Testis (tissue), 3 donors: ENCODE data around the gene STYXL2. TPM values are rescaled to one million over a fixed set of nuclear protein-coding genes. Genes with fewer than 3 reads are reported as not detected.

ENCODE experiments used
- DNase-seq: peaks from one replicate; pipeline ENCODE4 v3.0.0-alpha.2; 2019
- H3K27ac ChIP-seq, 2 donors: fragments of 200-600 bp; sonication (generic); one replicate each; pipeline ENCODE4 v1.5.1; 2019
- H3K27me3 ChIP-seq: fragments of 200-600 bp; sonication (generic); one replicate; pipeline ENCODE4 v1.5.1; 2019
- H3K36me3 ChIP-seq: fragments of 200-600 bp; sonication (generic); one replicate; pipeline ENCODE4 v1.5.1; 2017; ENCODE audit warnings: low read depth; ENCODE audit errors: missing control alignments
- H3K4me1 ChIP-seq: fragments of 200-600 bp; sonication (generic); one replicate; pipeline ENCODE4 v1.5.1; 2019
- H3K4me3 ChIP-seq, 2 donors: fragments of 200-600 bp; sonication (generic); one replicate each; pipeline ENCODE4 v1.5.1; 2017 to 2019
- H3K9me3 ChIP-seq: fragments of 200-600 bp; sonication (generic); one replicate; pipeline ENCODE4 v1.5.1; 2017
- CTCF ChIP-seq, 3 experiments: fragments of 450-650 bp in 2 of 3; fragments of 200-600 bp in 1 of 3; sonication (generic) in 1 of 3; IDR thresholded peaks; one replicate each; pipeline ENCODE4 v1.5.1; 2016 to 2019; ENCODE audit warnings: antibody characterized with exemption in 3 of 3, mild to moderate bottlenecking in 2 of 3, moderate library complexity in 1 of 3
- POLR2A ChIP-seq: fragments of 450-650 bp; IDR thresholded peaks from one replicate; pipeline ENCODE4 v1.6.1; 2017; ENCODE audit warnings: antibody characterized with exemption, mild to moderate bottlenecking, moderate library complexity
- WGBS, 2 donors: methylation state at CpG; one replicate each; pipeline ENCODE4 v1.1.5; 2018; 5-methylcytosine and 5-hydroxymethylcytosine counted together
- intact Hi-C: fragments of 100-400 bp; cut with DNase I; formaldehyde crosslinking; loops from one replicate; pipeline ENCODE4 v1.15.1; 2023; ENCODE audit warnings: low total_unique reads
- polyA plus RNA-seq: library from polyadenylated mRNA; stranded (reverse); fragments of 350-450 nt; fragmentation: Illumina TruSeq; extraction: RNeasy Lipid Tissue Mini Kit (QIAGEN cat#74804); gene quantifications from one replicate; pipeline ENCODE4 v1.2.3, GENCODE V29; 2014; ENCODE audit warnings: low read depth, low replicate concordance; ENCODE audit not compliant: insufficient read depth
- total RNA-seq, 2 donors: library from RNA; depleted of rRNA; stranded (reverse); fragments of >200 nt; gene quantifications; one replicate each; pipeline ENCODE4 v1.2.3, GENCODE V29; 2016

The STYXL2 gene
- total and polyA plus RNA-seq, 3 donors from 2014 or later, result 0.19 to 1.0 (median 0.99) TPM

- WGBS, 2 donors, result 78 to 88% methylated on average over 14 of the region's 14 CpGs
- intact Hi-C loops, result no loop called here
Measured at GRCh38 chr1:167054946-167055630, 38.8 kb upstream of the STYXL2 start.

GRCh38 chr1:167056529-167057231 is 37.2 kb upstream of the STYXL2 start:
- no peaks in the 10 kb centered on the region for H3K36me3 ChIP-seq
- no peak overlapping the region for H3K4me3 ChIP-seq
- H3K27me3 ChIP-seq, result no peaks in the 10 kb centered on the region
- H3K9me3 ChIP-seq, result no peaks in the 10 kb centered on the region
- 38 to 42% methylated on average over 9 to 10 of the region's 10 CpGs for WGBS, 2 donors
- intact Hi-C loops, result no loop called here
- H3K27ac ChIP-seq, result no peak overlapping the region
- no peak for DNase-seq
- no peaks in the 10 kb centered on the region for H3K4me1 ChIP-seq
- TF ChIP-seq POLR2A (no peak), CTCF (IDR thresholded peaks at IDR 0.05) (no peak)

More at GRCh38 chr1:167054946-167055630, 38.8 kb upstream of the STYXL2 start:
- H3K9me3 ChIP-seq, result no peaks in the 10 kb centered on the region
- H3K4me3 ChIP-seq, result no peak overlapping the region
- DNase-seq, result no peak
- H3K27ac ChIP-seq, result no peak overlapping the region
- no peaks in the 10 kb centered on the region for H3K4me1 ChIP-seq
- no peaks in the 10 kb centered on the region for H3K36me3 ChIP-seq
- TF ChIP-seq POLR2A, result no peak
- no peak for TF ChIP-seq CTCF (IDR thresholded peaks at IDR 0.05)
- H3K27me3 ChIP-seq, result no peaks in the 10 kb centered on the region

- H3K36me3 ChIP-seq, result no peaks in the 10 kb centered on the region
- H3K4me1 ChIP-seq, result no peaks in the 10 kb centered on the region
- H3K27ac ChIP-seq, result no peak overlapping the region
- WGBS, 2 donors, result 28 to 38% methylated on average over 6 of the region's 6 CpGs
- H3K4me3 ChIP-seq, result no peak overlapping the region
- intact Hi-C loops, result no loop called here
- H3K9me3 ChIP-seq, result no peaks in the 10 kb centered on the region
- H3K27me3 ChIP-seq, result no peaks in the 10 kb centered on the region
- TF ChIP-seq CTCF (IDR thresholded peaks at IDR 0.05) (peak in 2 of 3 experiments; percentile 46 to 53), POLR2A (no peak)
- peak; percentile 80 for DNase-seq
Measured at GRCh38 chr1:167057241-167057688, 36.6 kb upstream of the STYXL2 start.

- intact Hi-C loops, result no loop called here
- Histone ChIP-seq H3K36me3 (no peaks in the 10 kb centered on the region), H3K9me3 (no peaks in the 10 kb centered on the region), H3K4me3 (peak overlapping the region in 1 of 2 donors; percentile 34), H3K4me1 (no peaks in the 10 kb centered on the region), H3K27ac (no peak overlapping the region), H3K27me3 (no peaks in the 10 kb centered on the region)
- TF ChIP-seq POLR2A (no peak), CTCF (IDR thresholded peaks at IDR 0.05) (peak; percentile 90 to 98 (median 92))
- DNase-seq, result peak; percentile 87
- 10% methylated on average over 12 to 17 of the region's 17 CpGs for WGBS, 2 donors
Measured at GRCh38 chr1:167059045-167059808, 34.6 kb upstream of the STYXL2 start.
